Measurements from ENCODE around the gene CCDC9B. TPM values are rescaled to one million over a fixed set of nuclear protein-coding genes. Genes with fewer than 3 reads are reported as not detected.

CCDC9B gene
- total RNA-seq, 1 donor from 2014 or later = 6.5 TPM

DNA sequence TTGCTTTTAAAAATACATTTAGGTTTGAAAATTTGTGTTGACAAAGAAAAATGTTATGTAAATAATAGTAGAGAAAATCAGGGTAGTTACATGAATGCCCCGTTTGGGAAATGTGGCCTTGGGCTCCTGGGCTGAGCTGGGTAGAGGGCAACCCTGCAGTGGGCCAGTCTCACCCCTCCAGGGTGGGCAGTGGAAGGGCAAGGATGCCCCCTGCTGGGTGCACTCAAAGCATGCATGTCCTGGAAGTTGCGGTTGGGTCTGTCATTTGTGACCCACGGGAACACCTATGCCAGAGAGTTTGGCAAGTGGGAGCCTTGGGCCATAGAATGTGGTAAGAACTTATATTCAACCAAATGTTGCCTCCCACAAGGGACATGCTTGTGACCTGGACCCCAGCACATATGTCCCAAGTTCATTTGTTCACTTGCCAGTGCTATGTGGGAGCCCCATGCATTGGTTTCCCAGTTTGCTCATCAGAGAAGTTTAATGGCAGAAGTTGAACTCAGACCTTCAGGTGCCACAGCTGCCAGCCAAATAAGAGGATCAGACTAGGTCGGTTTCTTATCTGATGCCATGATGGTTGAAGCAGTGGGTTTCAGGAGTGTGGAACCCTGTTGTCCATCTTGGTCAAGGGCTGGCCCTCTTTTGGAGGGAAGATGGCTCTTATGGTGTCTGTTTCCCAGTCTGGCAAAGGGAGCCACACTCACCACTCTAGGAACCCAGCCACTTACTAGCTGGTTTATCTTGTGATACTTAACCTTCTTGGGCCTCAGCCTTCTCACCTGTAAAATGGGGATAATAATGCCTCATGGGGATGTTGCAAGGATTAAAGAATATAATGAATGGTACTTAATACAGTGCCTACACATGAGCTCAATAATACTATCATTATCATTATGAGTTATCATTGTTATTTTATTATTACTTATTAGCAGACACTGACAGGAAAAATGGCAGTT, 30.5 kb downstream of the CCDC9B start:
- DNase-seq (ENCODE audit: low read depth in 2 of 2) = peak; percentile 30 to 59

DNA sequence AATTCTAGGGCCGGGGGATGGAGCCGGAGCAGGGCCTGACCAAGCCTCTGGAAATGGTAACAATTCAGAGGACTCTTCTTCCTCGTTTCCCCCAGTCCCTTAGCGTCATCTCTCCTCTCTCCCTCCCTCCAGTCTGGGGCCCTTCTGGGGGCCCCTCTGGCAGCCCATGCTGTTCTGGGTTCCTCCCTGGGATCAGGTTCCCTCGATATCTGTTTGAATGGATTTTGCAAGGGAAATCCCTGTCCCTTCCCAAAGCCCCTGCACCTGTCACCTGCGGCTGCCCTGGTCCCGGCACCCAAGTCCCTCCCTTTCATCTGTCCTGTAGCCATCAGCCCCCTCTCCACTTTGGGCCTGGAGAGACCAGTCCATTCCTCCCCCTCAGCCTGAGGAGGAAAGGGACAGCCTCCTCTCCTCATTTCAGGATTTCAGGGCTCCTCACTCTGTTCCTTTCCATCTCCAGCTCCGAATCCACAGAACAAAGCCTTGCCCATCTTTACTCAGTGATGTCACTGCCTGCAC, 31.3 kb downstream of the CCDC9B start:
- no peak for DNase-seq (ENCODE audit: low read depth in 2 of 2)

DNA sequence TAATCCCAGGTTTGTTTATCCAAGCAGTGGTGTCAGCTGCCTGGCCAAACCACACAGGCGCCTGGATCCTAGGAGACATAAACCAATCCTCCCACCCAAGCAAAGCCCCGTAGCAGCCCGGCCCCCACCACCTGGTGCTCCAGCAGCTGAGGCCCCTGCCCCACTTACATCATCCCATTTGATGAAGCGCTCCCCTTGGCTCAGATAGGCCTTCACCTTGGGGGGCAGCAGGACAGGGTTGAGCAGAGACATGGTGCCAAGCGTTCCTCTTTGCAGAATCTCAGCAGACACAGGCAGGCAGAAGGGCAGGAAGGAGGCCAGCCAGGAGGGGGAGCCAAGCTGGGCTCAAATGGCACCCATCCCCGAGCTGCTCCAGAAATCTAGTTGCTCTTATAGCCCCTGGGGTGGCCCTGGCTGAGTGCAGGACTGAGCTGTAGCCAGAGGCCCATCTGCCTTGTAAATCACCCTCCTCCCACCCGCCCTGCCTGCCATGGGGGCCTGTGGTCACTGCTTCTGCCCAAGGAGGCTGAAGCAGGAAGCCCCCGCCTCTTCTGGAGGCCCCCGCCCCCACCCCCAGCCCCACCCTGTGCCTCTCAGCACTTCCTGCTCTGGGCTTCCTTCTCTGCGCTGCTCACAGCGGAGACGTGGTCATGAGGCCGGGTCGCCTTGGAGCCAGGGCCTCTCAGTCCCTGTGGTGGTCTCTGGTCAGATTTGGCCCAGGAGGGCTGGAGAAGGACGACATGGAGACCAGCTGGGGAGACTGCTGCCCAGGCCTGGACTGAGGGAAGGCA, 33.1 kb downstream of the CCDC9B start, which contains the start of gene PLCB2:
Gene PLCB2, minus strand, starts transcription at position 515 of the 791 bp plus-strand sequence. Its CDS starts 263 bp downstream, at position 252.
- no peak for DNase-seq (ENCODE audit: low read depth in 2 of 2)

GRCh38 chr15:40306908-40307307, 33.8 kb downstream of the CCDC9B start:
- no peak for DNase-seq (ENCODE audit: low read depth in 2 of 2)

DNA sequence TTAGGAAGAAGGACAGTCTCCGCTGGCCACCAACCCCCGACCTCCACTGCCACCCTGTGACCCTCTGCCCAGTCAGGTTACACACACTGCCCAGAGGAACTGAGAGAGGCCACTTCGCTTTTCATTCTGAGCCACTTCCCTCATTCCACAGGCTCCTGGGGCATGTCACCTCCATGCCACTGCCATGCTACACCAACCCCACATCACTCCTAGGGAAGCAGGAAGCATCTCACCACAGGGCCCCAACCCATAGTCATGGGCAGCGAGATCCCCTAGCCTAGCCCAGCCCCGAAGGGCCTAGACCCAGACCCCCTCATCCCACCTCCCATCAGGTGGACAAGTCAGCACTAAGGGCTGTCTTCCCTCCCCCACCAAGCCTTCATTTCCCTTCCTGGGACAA, 34.4 kb downstream of the CCDC9B start:
- DNase-seq (ENCODE audit: low read depth in 2 of 2) = no peak

- DNase-seq (ENCODE audit: low read depth in 2 of 2) = no peak
Observed at GRCh38 chr15:40305281-40305680, 35.5 kb downstream of the CCDC9B start.

- DNase-seq (ENCODE audit: low read depth in 2 of 2) = no peak
Observed at GRCh38 chr15:40303576-40303975, 37.2 kb downstream of the CCDC9B start.

- no peak for DNase-seq (ENCODE audit: low read depth in 2 of 2)
Observed at GRCh38 chr15:40302981-40303380, 37.8 kb downstream of the CCDC9B start.

GRCh38 chr15:40302288-40302886, 38.4 kb downstream of the CCDC9B start:
- no peak for DNase-seq (ENCODE audit: low read depth in 2 of 2)

DNA sequence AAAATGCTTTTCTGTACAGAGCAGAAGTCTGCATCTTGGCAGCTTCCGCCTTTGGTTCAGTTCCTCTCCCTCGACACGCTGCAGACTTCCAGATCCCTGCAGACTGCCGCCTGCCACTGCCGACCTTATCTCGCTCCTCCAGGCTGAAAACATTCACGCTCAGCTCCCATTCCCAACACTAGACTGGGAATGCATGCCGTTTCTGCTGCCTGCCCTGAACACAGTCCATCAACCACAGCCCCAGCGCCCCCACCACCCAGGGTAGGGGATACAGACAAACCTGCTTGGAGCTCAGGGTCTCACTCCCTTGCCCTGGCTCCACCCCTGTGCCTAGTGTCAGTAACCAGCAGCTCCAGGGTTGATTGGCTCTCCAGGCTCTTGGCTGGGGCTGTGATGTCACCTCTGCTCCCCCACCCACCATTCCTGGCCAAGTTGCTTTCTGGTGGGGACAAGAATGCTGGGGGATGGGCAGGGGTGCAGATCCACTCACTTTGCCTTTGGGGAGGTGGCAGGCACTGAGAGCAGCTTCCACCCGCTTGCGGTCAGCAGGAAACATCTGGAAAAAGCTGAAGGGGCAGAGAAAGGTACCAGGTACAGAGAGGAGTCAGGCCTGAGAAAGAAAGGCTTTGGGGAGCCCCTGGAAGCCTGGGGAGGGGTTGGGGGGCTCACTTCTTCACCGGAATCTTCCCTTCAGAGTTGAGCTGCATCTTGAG, 39.1 kb downstream of the CCDC9B start:
- no peak for DNase-seq (ENCODE audit: low read depth in 2 of 2)

DNA sequence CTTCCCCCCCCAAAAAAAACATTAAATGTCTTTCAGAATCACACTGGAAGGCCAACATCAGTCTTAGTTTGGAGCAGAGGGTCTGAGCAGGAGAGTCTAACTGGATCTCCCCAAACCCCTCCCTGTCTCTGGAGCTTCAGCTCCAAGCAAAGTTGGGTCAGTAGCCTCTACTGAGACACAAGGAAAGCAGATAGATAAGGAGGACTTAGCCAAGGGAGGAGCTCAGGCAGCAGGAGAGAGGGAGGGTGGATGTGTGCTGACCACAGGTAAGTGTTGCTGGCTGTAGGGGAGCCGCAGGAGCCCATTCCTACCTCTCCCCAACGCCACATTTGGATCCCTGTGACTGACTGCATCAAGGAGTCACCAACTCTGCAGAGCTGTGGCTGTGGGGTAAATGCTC, 40.0 kb downstream of the CCDC9B start:
- DNase-seq (ENCODE audit: low read depth in 2 of 2) = no peak

- DNase-seq (ENCODE audit: low read depth in 2 of 2) = no peak
Observed at GRCh38 chr15:40300367-40300766, 40.4 kb downstream of the CCDC9B start.

DNA sequence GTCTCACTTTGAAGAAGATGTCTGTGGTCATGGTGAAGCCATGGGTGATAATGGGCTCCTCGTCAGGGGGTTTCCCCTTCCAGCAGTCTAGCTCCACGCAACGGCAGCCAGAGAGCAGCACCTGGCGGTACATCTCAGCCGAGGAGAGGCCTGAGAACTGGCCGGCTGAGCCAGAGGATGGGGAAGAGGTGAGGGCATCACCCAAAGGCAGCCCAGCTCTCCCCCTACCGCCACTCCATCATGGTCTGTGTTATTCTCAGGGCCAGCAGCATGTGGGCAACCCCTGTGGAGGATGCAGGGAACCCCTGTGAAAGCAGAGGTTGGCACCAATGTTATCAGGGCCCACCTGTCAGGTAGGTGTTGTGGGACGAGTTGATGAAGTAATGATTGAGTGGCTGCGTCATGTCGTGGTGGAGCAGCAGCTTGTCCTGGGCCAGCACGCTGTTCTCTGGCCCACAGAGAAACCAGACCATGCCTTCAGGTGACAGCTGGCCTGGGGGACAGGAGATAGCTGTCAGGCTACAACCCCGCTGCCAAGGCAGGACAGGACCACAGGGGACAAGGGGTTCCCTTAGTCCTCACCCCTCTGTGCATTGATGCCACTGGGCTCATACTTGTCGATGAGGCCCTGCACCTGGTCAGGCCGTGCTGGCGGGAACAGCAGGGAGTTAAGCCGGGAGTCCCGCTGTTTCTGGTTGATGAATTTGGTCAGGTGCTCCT, 42.4 kb downstream of the CCDC9B start:
- DNase-seq (ENCODE audit: low read depth in 2 of 2) = no peak

- no peak for DNase-seq (ENCODE audit: low read depth in 2 of 2)
Observed at GRCh38 chr15:40297356-40297755, 43.4 kb downstream of the CCDC9B start.

GRCh38 chr15:40296561-40297230, 44.0 kb downstream of the CCDC9B start:
- DNase-seq (ENCODE audit: low read depth in 2 of 2) = no peak

GRCh38 chr15:40295877-40296560, 44.7 kb downstream of the CCDC9B start:
- no peak for DNase-seq (ENCODE audit: low read depth in 2 of 2)

DNA sequence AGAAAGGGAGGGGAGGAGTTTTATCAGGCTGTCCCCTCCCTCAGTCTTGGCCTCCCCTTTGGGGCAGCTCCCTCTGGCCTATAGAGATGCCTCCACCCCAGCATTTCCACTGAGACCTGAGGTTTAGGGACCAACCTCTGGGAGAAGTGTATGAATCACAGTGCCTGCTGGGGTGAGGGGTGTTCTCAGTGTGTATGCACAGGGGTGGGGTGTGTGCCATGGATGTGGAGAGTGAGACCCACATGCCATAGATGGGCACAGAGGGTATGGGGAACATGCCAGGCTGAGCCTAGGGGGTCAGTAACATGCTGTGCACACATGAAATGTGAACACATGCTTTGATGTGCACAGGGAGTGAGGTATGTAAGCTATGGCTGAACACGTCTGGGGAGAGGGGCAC, 45.4 kb downstream of the CCDC9B start:
- no peak for DNase-seq (ENCODE audit: low read depth in 2 of 2)

DNA sequence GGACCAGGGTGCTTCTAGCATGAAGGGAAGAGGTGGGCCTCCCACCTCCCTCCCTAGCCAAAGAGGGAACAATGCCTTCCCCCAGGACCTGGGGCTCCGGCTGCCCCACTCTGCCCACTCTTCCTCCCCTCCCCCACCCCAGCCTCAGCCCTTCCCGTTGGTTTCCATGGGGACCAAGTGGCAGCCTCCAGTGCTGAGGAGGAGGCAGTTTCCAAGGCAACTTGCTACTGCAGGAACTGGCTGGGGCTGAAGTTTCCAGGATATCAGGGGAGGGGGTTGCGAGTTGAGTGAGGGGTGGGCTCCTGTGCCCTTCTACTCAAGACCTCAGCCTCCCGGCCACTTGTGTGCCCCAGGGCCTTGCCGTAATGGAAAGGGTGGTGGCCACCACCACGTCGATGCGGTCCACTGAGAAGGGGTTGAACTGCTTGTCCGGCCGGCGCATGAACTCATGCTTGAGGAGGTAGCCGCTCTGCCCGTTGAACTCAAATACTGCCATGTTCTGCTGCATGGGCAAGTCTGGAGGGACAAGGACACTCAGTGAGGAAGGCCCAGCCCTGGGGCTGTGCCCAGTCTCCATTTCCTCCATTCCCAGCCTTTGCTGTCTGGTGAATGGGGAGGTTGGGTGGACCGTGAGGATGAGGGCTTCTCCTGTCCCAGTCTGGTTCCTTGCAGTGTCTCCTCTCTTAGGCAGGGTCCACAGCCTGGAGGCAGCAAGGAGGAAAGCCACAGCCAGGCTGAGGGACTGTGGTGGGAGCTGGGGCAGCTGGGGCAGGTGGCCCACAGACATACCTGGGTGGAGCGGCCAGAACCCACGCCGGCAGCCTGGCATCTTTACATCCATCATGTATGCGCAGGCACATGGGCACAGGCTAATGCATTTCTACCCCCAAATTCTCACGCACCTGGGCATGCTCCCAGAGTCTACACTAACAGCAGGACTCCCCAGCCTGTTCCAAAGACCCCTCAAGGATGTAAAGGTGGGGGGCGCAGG, 46.5 kb downstream of the CCDC9B start:
- no peak for DNase-seq (ENCODE audit: low read depth in 2 of 2)
